Stimulated activated CD4-positive, alpha-beta T cell treated with anti-CD3 and anti-CD28 coated beads, Interleukin-1b, Interleukin-23, amount 100 ng/mL, for 4 hours (primary cell): Measurements from ENCODE around the gene USP47.

Source experiments
- DNase-seq, 2 donors: peaks; one replicate each; pipeline ENCODE4 v3.0.0-alpha.2; 2020; ENCODE audit warnings: low read depth in 2 of 2

USP47 gene

GRCh38 chr11:11966826-11967668, 125.3 kb downstream of the USP47 start:
- peak; percentile 37 to 56 for DNase-seq

DNA sequence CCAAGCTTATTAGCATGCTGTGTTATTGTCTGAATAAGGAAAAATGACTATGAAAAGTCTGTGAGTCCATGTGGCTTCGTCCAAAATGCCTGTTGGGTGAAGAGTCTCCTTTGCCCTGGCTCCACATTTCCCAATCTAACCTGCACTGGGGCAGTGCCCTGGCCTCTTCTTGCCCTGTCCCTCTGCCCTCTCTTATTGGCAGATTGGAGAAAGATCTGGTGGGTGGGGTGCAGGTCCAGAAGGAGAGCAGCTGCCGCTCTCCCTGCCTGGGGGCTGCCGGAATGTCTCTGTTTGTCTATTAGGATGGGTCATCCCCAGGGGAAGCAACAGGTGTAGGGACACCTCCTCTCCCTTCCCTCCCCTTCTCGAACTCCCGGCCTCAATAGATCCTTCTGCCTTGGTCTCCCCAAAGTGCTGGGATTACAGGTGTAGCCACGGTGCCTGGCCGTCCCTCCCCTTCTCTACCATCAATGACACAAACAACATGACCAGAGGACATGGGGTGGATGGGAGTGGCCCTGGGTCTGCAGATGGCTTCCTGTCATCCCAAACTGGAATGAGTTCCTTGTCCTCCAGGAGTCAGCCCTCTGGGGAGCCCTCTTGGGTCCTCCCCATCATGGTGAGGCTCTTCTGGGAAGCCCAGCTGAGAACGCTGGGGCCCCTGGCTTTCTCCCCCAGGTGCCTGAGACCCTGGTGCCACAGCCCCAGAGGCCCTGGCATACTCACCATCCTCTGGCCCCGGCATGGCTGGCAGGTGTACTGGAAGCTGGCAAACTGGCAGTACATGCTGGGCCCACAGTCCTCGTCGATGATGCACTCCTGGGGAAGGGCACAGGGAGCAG, 126.1 kb downstream of the USP47 start:
- DNase-seq = no peak

- DNase-seq = no peak
These were observed 126.9 kb downstream of the USP47 start for GRCh38 chr11:11968511-11969280.

- DNase-seq = no peak
These were observed 127.8 kb downstream of the USP47 start for GRCh38 chr11:11969380-11970215.

DNA sequence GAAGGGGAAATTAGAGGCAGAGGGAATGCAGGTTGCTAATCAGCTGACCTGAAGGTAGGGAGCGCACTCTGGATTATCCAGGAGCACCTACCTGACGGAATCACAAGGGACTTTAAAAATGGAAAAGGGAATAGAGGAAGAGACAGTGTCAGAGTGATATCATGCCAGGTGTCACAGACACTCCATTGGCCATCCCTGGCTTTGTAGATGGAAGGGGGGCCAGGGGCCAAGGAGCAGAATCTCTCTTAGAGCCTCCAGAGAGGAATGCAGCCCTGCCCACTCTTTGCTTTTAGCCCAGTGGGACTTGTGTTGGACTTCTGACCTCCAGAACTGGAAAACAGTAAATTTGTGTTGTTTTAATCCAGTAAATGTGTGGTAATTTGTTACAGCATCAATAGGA, 128.8 kb downstream of the USP47 start:
- no peak for DNase-seq

DNA sequence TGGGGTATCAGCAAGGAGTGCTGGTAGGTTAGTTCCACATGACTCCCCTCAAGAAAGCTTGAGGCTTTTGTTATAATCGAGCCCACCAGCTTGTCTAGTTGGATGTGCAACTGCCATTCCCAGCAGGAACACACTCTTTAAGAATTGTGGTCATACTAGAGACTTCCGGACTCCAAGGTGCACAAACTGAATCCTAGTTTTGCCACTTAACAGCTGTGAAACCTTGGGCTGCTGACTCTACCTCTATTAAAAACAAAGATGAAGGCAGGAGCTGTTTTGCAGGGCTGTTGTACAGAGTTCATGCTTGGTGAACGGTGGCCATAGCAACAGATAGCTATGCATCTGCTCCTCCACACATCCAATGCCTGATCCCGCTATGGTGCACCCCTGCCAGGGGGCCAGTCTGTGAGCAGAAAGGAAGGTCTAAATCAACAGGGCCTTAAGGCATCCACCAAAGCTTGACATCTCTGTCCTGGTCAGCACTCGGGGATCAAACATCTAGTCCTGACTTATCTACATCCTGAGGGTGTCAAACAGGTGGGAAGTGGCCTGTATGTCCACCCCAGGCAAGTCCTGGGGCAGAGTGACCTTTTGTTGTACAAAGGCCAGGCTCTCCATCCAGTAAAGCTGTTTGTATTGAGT, 130.3 kb downstream of the USP47 start:
- no peak for DNase-seq

- no peak for DNase-seq
These were observed 131.1 kb downstream of the USP47 start for GRCh38 chr11:11972730-11973341.

DNA sequence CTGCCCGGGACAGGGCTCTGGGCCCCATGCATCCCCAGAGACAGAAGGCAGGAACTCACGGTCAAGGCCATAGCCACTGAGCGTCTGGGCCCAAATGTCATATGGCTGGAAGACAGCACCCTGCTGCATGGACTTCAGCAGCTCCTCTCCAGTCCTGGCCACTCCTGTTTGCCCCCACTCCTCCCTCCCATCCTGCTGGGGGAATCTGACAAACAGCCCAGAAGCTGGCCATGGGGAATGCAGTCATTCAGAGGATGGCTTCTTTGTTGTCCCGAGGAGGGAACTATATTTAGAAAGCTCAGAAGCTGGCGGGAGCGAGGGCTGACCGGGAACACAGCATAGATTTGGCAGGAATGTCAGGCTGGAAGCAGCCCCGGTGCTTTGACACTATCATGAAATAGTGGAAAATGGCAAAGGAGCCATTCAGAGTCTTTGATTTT, 131.6 kb downstream of the USP47 start:
- DNase-seq = no peak

DNA sequence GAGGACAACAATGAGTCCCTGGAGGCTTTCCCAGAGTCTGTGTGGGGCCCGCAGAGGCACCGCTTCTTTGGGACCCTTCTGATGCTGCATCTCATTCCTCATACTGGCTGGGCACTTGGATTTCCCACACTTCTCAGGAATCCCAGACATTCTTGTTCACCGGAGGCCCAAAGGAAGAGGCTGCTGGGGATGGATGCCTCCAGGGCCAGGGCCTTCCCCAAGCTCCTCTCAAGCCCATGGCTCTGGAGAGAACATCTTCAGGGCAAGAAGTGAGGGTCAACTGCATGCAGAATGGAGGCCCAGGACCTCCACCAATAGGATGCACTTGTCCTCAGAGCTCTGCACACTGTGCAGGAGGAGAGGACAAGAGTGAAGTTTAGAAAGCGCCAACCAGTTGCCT, 132.1 kb downstream of the USP47 start:
- no peak for DNase-seq

- DNase-seq = no peak
These were observed 133.7 kb downstream of the USP47 start for GRCh38 chr11:11975201-11976092.

DNA sequence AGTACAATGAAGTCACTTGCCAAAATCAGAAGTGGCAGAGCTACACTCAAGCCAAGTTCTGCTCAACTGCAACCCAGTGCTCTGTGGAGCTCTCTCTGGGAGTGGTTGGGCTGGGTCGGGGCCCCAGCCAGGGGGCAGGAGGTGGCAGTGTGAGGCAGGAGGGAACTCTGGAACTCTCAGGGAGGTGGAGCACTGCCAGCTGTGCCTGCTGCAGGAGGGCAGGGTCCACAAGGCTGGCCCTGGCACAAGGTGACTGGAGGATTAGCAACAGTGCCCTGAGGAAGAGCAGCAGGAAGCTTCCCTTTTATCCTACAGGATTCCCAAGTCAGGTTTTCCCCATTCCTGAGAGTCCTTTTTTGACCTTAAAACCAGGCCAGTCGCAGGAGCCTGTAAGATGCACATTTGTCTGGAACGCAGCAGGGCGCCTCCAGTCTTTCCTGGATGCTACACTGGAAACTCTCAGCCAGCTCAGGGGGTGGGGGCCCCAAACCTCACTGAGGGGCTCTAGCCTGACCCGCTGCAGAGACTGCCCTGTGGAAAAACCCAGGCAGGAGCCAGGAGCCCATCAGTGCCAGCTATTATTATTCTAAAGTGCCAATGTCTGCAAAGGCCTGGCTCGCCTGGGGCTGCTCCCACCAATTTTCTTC, 134.8 kb downstream of the USP47 start:
- DNase-seq = no peak

DNA sequence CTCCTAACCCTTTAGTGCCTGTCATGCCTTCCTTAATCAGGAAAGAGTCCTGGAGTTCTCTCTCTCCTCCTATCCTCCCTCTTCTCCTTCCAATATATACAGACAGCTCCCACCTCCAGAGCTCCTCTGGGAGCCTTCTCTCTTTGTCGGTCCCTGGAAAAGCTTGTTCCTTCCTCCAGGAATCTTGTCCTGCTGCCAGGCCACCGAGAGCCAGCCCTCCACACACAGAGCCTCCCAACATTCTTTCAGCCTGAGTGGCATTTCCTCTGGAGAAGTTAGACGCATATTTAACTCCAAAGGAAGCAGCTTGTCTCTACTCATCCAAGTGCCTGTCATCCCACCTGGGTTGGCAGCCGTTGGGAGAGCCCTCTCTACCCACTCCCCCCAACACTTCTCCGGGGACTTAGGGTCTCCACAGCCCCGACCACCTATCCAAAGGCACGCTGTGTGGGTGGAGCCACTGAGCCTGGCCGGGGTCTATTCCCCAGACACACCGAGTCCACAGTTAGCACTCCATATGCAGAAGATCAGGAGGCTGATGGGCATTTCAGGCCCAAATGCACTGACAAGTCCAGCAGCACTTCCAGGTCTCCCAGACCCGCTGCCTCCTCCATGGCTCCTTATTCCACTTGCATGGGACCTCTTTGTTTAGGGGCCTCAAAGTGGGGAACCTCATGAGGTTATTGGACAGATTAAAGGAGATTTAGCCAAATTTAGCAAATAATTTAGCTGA, 135.6 kb downstream of the USP47 start:
- DNase-seq = no peak

- no peak for DNase-seq
These were observed 136.4 kb downstream of the USP47 start for GRCh38 chr11:11978098-11978637.

DNA sequence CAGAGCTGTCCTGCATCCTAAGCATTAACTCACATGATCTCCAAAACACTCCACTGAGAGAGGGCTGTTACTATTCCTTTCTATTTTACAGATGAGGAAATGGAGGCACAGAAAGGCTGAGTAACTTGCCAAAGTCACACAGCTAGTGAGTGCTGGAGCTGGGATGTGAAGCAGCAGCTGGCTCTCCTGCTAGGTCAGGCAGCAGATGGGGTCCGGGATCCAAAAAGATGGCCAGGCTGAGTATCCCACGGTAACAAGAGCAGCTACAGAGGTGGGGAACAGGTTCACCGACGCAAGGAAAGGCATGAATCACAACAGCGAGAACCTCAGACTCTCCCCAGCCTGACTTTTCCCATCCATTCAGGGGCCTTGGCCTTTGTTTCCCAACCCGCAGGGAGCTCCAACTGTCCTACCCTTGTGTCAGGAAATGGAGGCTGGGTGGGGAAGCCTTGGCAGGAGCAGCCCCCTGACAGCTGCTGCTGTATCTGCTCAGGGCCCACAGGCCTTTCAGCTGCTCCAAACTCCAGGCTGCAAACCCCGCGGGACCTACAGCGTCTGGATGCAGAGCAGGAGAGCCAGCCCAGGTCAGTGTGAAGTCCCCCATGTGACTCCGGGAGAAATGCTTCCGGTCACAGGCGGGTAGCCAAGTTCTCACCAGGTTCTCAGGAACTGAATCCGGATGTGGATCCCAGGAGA, 137.2 kb downstream of the USP47 start:
- DNase-seq = no peak

DNA sequence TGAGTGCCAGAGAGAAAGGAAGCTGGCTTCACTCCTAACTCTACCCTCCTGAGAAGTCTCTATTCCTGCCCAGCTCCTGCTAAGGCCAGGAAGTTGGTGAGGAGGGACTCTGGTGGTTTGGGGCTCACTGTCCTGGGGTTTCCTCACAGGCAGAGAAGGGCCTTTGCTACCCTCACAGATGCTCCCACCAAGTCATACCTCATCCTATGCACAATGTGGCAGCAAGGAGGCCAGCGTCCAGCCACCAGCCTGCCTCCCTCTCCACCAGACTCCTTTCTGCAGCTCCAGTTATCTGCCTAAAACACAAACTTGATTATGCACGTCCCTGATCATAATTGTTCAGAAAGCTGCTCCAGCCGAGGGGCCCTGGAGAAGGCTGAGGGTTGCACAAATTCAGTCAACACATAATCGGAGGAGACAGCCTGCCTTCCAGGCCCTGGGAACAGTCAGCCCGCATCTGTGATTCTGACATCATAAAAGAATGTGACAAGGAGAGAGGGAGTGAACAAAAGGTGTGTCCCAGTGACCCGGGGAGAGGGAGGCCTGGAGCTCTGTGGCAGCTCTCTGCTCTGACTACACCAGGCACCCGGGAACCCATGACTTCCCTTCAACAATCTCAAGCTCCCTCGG, 137.8 kb downstream of the USP47 start:
- DNase-seq = no peak

DNA sequence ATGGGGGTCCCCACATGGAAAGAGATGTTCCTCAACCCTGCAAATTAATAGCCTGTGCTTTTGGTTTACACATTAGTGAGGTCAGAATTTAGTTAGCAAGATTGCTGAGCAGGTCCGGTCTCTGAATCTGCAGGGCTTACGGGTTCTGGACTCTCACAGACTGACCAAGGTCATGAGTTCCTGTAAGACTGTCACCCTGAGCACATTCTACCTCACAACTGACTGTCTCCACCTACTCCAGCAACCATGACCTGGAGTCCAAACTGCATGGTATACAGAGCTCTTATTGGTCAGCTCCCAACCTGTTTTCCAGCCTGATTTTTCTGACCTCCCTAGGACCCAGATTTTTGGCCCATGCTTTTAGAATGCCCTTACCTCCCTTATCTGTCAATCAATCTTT, 138.4 kb downstream of the USP47 start:
- no peak for DNase-seq
